ENCODE results near the gene ASB18.

The ASB18 gene

DNA sequence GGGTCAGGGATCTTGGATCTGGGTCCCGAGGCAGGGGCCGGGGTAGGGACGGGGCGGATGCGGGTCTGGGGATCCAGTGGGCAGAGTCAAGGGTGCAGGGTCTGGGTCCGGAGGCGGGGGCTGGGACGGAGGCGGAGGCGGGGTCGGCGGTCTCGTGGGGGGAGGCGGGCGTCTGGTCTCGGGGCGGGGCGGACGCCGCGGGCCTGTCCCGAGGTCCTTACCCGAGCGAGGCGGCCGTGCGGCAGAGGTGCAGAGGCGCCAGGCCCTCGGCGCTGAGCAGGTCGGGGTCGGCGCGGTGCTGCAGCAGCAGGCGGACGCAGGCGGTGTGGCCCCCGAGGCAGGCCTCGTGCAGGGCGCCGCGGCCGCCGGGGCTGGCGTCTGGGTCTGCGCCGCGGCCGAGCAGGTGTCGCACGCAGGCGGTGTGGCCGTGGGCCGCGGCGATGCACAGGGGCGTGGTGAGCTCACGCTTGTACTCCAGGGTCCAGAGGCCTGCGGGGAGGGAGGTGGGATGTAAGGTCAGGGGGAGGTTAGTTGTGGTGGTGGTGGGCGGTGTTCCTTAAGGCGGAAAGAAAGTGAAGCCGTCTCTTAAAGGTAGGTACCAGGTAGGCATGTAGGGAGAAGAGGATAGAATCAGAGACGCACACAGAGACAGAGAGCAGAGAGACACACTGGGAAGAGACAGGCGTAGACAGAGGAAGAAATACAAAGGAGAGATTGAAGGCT is 26.6 kb downstream of the ASB18 start:
- peaks cover 14 to 86% (median 32%) of the 10 kb centered on the region in 5 experiments for H3K27me3 ChIP-seq (replicated peaks in 2 of 5; ENCODE audit: control insufficient read depth in 4 of 5, insufficient read depth in 5 of 5, low read length in 4 of 5)
- CTCF ChIA-PET: no interaction called here
- POLR2A ChIA-PET: no interaction called here
- 14% methylated on average over 41 of the region's 64 CpGs for WGBS (ENCODE audit: insufficient coverage)
- no peaks in the 10 kb centered on the region for H3K36me3 ChIP-seq (ENCODE audit: control insufficient read depth in 4 of 4, insufficient read depth in 4 of 4, low read length in 3 of 4)
- peaks cover 0 to 6% (median 4%) of the 10 kb centered on the region in 4 experiments for H3K4me1 ChIP-seq (ENCODE audit: control extremely low read depth in 1 of 4, control insufficient read depth in 4 of 4, insufficient read depth in 4 of 4, low read length in 3 of 4)
- no peak overlapping the region for H3K4me3 ChIP-seq (ENCODE audit: control insufficient read depth in 1 of 7, extremely low read depth in 1 of 7, insufficient read depth in 4 of 7, low read depth in 2 of 7, low read length in 6 of 7)
- H3K27ac ChIP-seq (ENCODE audit: insufficient read depth in 1 of 2, low read depth in 1 of 2, low read length in 2 of 2, poor library complexity in 1 of 2, severe bottlenecking in 2 of 2): no peak overlapping the region
- H3K9me3 ChIP-seq (ENCODE audit: control extremely low read depth in 1 of 5, control insufficient read depth in 4 of 5, insufficient read depth in 2 of 5, low read depth in 1 of 5, low read length in 4 of 5): peaks cover 0 to 23% (median 6%) of the 10 kb centered on the region in 5 experiments
- peak in 1 of 3 donors; percentile 1 for DNase-seq

DNA sequence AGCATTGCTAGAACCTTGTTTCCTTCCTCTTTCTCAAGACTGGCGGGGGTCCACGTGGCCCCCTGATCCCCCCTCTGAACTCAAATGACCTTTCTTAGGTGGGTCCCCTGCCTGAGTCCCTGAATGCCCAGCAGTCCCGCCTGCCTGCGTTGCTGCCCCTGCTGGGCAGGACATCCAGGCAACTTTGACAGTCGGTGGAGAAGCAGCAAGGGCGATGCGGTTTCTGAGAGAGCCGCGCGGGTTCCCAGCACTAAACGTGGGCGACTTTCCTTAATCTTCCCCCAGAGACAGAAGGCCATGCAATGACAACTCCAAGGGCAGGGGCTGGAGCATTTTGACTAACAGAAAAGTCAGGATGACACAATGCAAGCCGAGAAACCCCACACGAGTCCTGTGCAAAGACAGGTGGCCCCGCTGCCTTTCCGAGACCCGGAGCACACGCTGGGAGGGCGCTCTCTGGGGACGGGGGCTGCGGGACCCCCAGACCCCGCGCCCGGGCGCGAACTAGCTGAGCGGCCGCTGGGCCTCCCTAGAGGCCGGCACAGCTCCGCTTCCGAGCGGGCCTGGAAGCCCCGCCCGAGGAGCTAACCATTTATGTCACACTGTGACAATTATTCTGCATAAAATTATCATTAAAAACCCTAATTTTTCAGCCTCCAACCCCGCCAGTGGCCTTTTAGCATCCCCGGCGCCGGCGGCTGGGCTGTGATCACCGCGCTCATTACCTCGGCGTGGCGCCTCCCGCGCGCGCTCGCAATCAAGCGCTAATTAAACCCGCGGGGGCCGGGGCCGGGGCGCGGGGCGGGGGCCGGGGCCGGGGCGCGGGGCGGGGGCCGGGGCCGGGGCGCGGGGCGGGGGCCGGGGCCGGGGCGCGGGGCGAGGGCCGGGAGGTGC is 27.4 kb downstream of the ASB18 start:
- peaks cover 0 to 24% (median 6%) of the 10 kb centered on the region in 5 experiments for H3K9me3 ChIP-seq (ENCODE audit: control extremely low read depth in 1 of 5, control insufficient read depth in 4 of 5, insufficient read depth in 2 of 5, low read depth in 1 of 5, low read length in 4 of 5)
- CTCF ChIA-PET: no interaction called here
- DNase-seq: peak in 2 of 3 donors; percentile 1 to 29
- POLR2A ChIA-PET: no interaction called here
- H3K27ac ChIP-seq (ENCODE audit: insufficient read depth in 1 of 2, low read depth in 1 of 2, low read length in 2 of 2, poor library complexity in 1 of 2, severe bottlenecking in 2 of 2): no peak overlapping the region
- WGBS (ENCODE audit: insufficient coverage): 4% methylated on average over 33 of the region's 73 CpGs
- H3K4me3 ChIP-seq (ENCODE audit: control insufficient read depth in 1 of 7, extremely low read depth in 1 of 7, insufficient read depth in 4 of 7, low read depth in 2 of 7, low read length in 6 of 7): peak overlapping the region in 2 of 7 experiments; percentile 11 to 20
- H3K36me3 ChIP-seq (ENCODE audit: control insufficient read depth in 4 of 4, insufficient read depth in 4 of 4, low read length in 3 of 4): no peaks in the 10 kb centered on the region
- H3K27me3 ChIP-seq (replicated peaks in 2 of 5; ENCODE audit: control insufficient read depth in 4 of 5, insufficient read depth in 5 of 5, low read length in 4 of 5): peaks cover 15 to 78% (median 32%) of the 10 kb centered on the region in 5 experiments
- H3K4me1 ChIP-seq (ENCODE audit: control extremely low read depth in 1 of 4, control insufficient read depth in 4 of 4, insufficient read depth in 4 of 4, low read length in 3 of 4): peaks cover 0 to 6% (median 4%) of the 10 kb centered on the region in 4 experiments

DNA sequence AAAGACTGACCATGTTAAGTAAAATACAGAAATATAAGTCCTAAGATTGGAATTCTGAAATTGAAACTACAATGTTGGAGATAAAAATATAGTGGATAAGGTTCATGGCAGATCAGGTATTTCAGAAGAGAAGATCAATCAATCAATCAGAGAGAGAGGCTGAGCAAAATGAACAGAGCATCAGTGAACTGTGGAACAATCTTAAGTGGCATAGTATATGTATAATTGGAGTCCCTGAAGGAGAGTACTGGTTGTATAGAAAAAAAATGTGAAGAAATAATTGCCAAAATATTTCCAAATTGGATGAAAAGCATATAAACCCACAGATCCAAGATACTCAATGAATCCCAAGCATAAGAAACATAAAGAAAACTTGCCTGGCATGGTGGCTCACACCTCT is 35.0 kb downstream of the ASB18 start:
- no peak overlapping the region for H3K4me3 ChIP-seq (ENCODE audit: control insufficient read depth in 1 of 7, extremely low read depth in 1 of 7, insufficient read depth in 4 of 7, low read depth in 2 of 7, low read length in 6 of 7)
- ChIA-PET CTCF (no interaction called here), POLR2A (no interaction called here)
- no peaks in the 10 kb centered on the region for H3K4me1 ChIP-seq (ENCODE audit: control extremely low read depth in 1 of 4, control insufficient read depth in 4 of 4, insufficient read depth in 4 of 4, low read length in 3 of 4)
- H3K36me3 ChIP-seq (ENCODE audit: control insufficient read depth in 4 of 4, insufficient read depth in 4 of 4, low read length in 3 of 4): no peaks in the 10 kb centered on the region
- no peak overlapping the region for H3K27ac ChIP-seq (ENCODE audit: insufficient read depth in 1 of 2, low read depth in 1 of 2, low read length in 2 of 2, poor library complexity in 1 of 2, severe bottlenecking in 2 of 2)
- H3K27me3 ChIP-seq (replicated peaks in 2 of 5; ENCODE audit: control insufficient read depth in 4 of 5, insufficient read depth in 5 of 5, low read length in 4 of 5): peaks cover 0 to 9% (median 4%) of the 10 kb centered on the region in 5 experiments
- peaks cover 7 to 43% (median 16%) of the 10 kb centered on the region in 5 experiments for H3K9me3 ChIP-seq (ENCODE audit: control extremely low read depth in 1 of 5, control insufficient read depth in 4 of 5, insufficient read depth in 2 of 5, low read depth in 1 of 5, low read length in 4 of 5)
- DNase-seq: peak in 1 of 3 donors; percentile 3

DNA sequence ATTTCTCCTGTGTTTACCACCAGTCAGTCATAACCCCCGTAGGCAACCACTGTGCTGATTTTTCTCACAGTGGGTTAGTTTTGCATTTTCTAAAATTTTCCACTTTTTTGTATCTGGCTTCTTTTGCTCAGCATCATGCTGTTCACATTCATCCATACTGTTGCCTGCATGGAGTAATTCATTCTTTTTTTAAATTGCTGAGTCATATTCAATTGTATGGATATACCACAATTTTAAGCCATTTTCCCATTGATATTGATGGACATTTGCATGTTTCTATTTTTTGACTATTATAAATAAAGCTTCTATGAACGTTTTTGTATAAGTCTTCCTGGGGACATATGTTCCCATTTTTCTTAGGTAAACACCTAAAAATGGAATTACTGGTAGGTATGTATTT is 40.5 kb downstream of the ASB18 start:
- Histone ChIP-seq H3K4me1 (ENCODE audit: control extremely low read depth in 1 of 4, control insufficient read depth in 4 of 4, insufficient read depth in 4 of 4, low read length in 3 of 4) (no peaks in the 10 kb centered on the region), H3K9me3 (ENCODE audit: control extremely low read depth in 1 of 5, control insufficient read depth in 4 of 5, insufficient read depth in 2 of 5, low read depth in 1 of 5, low read length in 4 of 5) (peaks cover 1 to 25% (median 4%) of the 10 kb centered on the region in 5 experiments), H3K4me3 (ENCODE audit: control insufficient read depth in 1 of 7, extremely low read depth in 1 of 7, insufficient read depth in 4 of 7, low read depth in 2 of 7, low read length in 6 of 7) (no peak overlapping the region), H3K27ac (ENCODE audit: insufficient read depth in 1 of 2, low read depth in 1 of 2, low read length in 2 of 2, poor library complexity in 1 of 2, severe bottlenecking in 2 of 2) (no peak overlapping the region), H3K27me3 (replicated peaks in 2 of 5; ENCODE audit: control insufficient read depth in 4 of 5, insufficient read depth in 5 of 5, low read length in 4 of 5) (peaks cover 0 to 16% (median 4%) of the 10 kb centered on the region in 5 experiments), H3K36me3 (ENCODE audit: control insufficient read depth in 4 of 4, insufficient read depth in 4 of 4, low read length in 3 of 4) (no peaks in the 10 kb centered on the region)
- DNase-seq: no peak
- ChIA-PET POLR2A (no interaction called here), CTCF (no interaction called here)
- 83% methylated on average over 1 of the region's 2 CpGs for WGBS (ENCODE audit: insufficient coverage)

DNA sequence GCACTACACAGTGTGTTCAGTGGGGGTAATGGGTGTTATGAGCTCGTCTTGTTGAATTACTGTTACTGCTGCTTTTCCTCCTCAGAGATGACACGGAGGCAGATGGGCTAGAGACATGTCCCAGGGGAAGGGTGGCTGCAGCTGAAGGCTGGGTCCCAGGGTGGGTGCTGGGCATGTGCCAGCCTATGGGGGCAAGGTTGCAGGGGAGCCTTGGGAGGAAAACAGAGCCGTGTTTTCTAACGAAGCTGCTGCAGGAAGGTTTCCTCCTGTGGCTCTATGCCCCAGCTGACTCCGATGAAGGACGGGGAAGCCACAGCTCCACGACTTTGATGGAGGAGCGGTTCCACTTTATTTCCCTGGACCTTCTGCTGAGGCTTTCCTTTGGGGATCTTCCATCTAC is 42.4 kb downstream of the ASB18 start:
- Histone ChIP-seq H3K9me3 (ENCODE audit: control extremely low read depth in 1 of 5, control insufficient read depth in 4 of 5, insufficient read depth in 2 of 5, low read depth in 1 of 5, low read length in 4 of 5) (peaks cover 0 to 19% (median 2%) of the 10 kb centered on the region in 5 experiments), H3K36me3 (ENCODE audit: control insufficient read depth in 4 of 4, insufficient read depth in 4 of 4, low read length in 3 of 4) (no peaks in the 10 kb centered on the region), H3K4me1 (ENCODE audit: control extremely low read depth in 1 of 4, control insufficient read depth in 4 of 4, insufficient read depth in 4 of 4, low read length in 3 of 4) (no peaks in the 10 kb centered on the region), H3K27me3 (replicated peaks in 2 of 5; ENCODE audit: control insufficient read depth in 4 of 5, insufficient read depth in 5 of 5, low read length in 4 of 5) (peaks cover 0 to 22% (median 4%) of the 10 kb centered on the region in 5 experiments), H3K27ac (ENCODE audit: insufficient read depth in 1 of 2, low read depth in 1 of 2, low read length in 2 of 2, poor library complexity in 1 of 2, severe bottlenecking in 2 of 2) (no peak overlapping the region), H3K4me3 (ENCODE audit: control insufficient read depth in 1 of 7, extremely low read depth in 1 of 7, insufficient read depth in 4 of 7, low read depth in 2 of 7, low read length in 6 of 7) (no peak overlapping the region)
- ChIA-PET POLR2A (no interaction called here), CTCF (no interaction called here)
- DNase-seq: no peak
- WGBS (ENCODE audit: insufficient coverage): 90% methylated on average over 8 of the region's 8 CpGs

DNA sequence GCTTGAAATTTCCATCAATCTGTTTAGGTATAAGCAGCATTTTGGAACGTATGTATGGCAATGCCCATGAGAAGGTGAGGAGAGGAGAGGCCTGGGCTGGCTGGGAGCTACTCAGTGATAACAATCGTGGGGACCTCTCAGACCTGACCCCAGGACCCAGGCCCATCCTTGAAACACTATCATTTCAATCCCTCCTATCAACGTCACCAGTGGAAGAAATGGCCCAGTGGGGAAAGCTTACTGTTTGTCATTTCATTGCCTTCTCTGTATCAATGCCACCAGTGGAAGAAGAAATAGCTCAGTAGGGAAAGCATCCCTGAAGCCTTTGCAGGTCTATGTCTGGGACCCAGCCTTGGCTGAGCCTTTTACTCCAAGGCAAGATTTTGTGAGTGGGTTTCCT is 44.8 kb downstream of the ASB18 start:
- 100% methylated on average over 1 of the region's 3 CpGs for WGBS (ENCODE audit: insufficient coverage)
- DNase-seq: no peak
- ChIA-PET POLR2A (no interaction called here), CTCF (no interaction called here)
- H3K27ac ChIP-seq (ENCODE audit: insufficient read depth in 1 of 2, low read depth in 1 of 2, low read length in 2 of 2, poor library complexity in 1 of 2, severe bottlenecking in 2 of 2): no peak overlapping the region
- no peak overlapping the region for H3K4me3 ChIP-seq (ENCODE audit: control insufficient read depth in 1 of 7, extremely low read depth in 1 of 7, insufficient read depth in 4 of 7, low read depth in 2 of 7, low read length in 6 of 7)
- H3K4me1 ChIP-seq (ENCODE audit: control extremely low read depth in 1 of 4, control insufficient read depth in 4 of 4, insufficient read depth in 4 of 4, low read length in 3 of 4): no peaks in the 10 kb centered on the region
- H3K27me3 ChIP-seq (replicated peaks in 2 of 5; ENCODE audit: control insufficient read depth in 4 of 5, insufficient read depth in 5 of 5, low read length in 4 of 5): peaks cover 0 to 46% (median 9%) of the 10 kb centered on the region in 5 experiments
- peaks cover 0 to 13% (median 1%) of the 10 kb centered on the region in 5 experiments for H3K9me3 ChIP-seq (ENCODE audit: control extremely low read depth in 1 of 5, control insufficient read depth in 4 of 5, insufficient read depth in 2 of 5, low read depth in 1 of 5, low read length in 4 of 5)
- H3K36me3 ChIP-seq (ENCODE audit: control insufficient read depth in 4 of 4, insufficient read depth in 4 of 4, low read length in 3 of 4): no peaks in the 10 kb centered on the region

DNA sequence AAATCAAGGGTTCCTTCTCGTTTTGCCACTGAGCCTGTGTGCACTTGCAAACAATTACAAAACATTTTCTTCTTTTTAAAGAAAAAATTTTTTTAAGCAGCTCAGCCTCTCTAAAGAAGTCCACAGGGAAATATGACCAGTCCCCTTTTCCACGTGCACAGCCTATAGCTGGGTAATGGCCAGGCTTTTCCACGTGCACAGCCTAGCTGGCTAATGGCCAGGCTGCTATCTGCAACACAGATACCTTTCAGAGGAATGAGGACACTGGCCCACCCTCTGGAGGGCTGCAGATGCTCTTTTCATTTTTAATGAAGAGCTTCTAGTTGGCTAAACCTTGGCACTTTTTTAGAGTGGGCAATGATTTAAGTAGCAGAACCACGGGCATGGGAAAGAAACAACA is 46.3 kb downstream of the ASB18 start:
- whole genome bisulfite sequencing (ENCODE audit: insufficient coverage): 77% methylated on average over 4 of the region's 4 CpGs
- Histone ChIP-seq H3K9me3 (ENCODE audit: control extremely low read depth in 1 of 5, control insufficient read depth in 4 of 5, insufficient read depth in 2 of 5, low read depth in 1 of 5, low read length in 4 of 5) (peaks cover 0 to 11% (median 0%) of the 10 kb centered on the region in 5 experiments), H3K4me3 (ENCODE audit: control insufficient read depth in 1 of 7, extremely low read depth in 1 of 7, insufficient read depth in 4 of 7, low read depth in 2 of 7, low read length in 6 of 7) (no peak overlapping the region), H3K36me3 (ENCODE audit: control insufficient read depth in 4 of 4, insufficient read depth in 4 of 4, low read length in 3 of 4) (no peaks in the 10 kb centered on the region), H3K27ac (ENCODE audit: insufficient read depth in 1 of 2, low read depth in 1 of 2, low read length in 2 of 2, poor library complexity in 1 of 2, severe bottlenecking in 2 of 2) (no peak overlapping the region), H3K4me1 (ENCODE audit: control extremely low read depth in 1 of 4, control insufficient read depth in 4 of 4, insufficient read depth in 4 of 4, low read length in 3 of 4) (no peaks in the 10 kb centered on the region), H3K27me3 (replicated peaks in 2 of 5; ENCODE audit: control insufficient read depth in 4 of 5, insufficient read depth in 5 of 5, low read length in 4 of 5) (peaks cover 2 to 61% (median 12%) of the 10 kb centered on the region in 5 experiments)
- no peak for DNase-seq
- ChIA-PET POLR2A (no interaction called here), CTCF (no interaction called here)
